Left lobe of liver (tissue), 2 donors: ENCODE results near the gene RNF157. TPM values are rescaled to one million over a fixed set of nuclear protein-coding genes. Genes with fewer than 3 reads are reported as not detected.

Experiments
- ATAC-seq: fragments of 200-7000 bp; cut with Tn5 transposase; one replicate; pipeline ENCODE4 v1.9.1; 2020; ENCODE audit warnings: mild to moderate bottlenecking, moderate library complexity
- DNase-seq: peaks from one replicate; pipeline ENCODE4 v3.0.0-alpha.2; 2020; ENCODE audit warnings: low spot score
- total RNA-seq: library from RNA; stranded (reverse); gene quantifications from one replicate; pipeline ENCODE4 v1.2.1, GENCODE V29; 2021
- donor health status: DM: no; HTN: no; CAD: no; lungs with moderate emphysema.
- donor health status: DM: no; HTN: yes; CAD: no.

The RNF157 gene
- total RNA-seq, 1 donor from 2014 or later, result 12.4 TPM

- ATAC-seq (no peak), DNase-seq (no peak)
Measured at GRCh38 chr17:76163919-76164318, 76.4 kb downstream of the RNF157 start.

GRCh38 chr17:76161619-76162266, 78.5 kb downstream of the RNF157 start:
- DNase-seq (no peak), ATAC-seq (no peak)

- ATAC-seq, result peak; percentile 65
- DNase-seq, result no peak
Measured at GRCh38 chr17:76160896-76161528, 79.3 kb downstream of the RNF157 start.

DNA sequence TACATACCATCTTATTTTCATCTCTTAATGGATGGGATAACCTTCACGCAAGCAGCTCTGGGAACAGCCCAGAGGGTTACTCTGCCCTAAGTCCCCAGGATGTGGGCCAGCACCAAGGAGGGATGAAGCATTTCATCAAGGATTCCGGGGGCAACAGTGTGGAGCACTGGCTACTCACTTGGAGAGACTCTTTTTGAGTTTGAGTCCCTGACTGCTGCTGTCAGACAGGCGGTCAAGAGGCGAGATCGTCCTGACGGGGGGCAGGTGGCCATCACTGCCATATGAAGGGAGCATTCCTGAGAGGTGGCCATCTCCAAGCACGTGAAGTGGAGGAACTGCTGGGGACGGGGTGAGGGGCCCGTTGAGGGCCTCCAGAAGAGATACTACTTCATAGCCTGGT, 81.1 kb downstream of the RNF157 start:
- ATAC-seq (no peak), DNase-seq (no peak)

- no peak for ATAC-seq
- no peak for DNase-seq
Measured at GRCh38 chr17:76157759-76158158, 82.5 kb downstream of the RNF157 start.

GRCh38 chr17:76156662-76156991, 83.7 kb downstream of the RNF157 start:
- ATAC-seq, result no peak
- no peak for DNase-seq

GRCh38 chr17:76155988-76156661, 84.2 kb downstream of the RNF157 start:
- ATAC-seq, result no peak
- no peak for DNase-seq

GRCh38 chr17:76154936-76155845, 85.1 kb downstream of the RNF157 start:
- DNase-seq (no peak), ATAC-seq (no peak)

DNA sequence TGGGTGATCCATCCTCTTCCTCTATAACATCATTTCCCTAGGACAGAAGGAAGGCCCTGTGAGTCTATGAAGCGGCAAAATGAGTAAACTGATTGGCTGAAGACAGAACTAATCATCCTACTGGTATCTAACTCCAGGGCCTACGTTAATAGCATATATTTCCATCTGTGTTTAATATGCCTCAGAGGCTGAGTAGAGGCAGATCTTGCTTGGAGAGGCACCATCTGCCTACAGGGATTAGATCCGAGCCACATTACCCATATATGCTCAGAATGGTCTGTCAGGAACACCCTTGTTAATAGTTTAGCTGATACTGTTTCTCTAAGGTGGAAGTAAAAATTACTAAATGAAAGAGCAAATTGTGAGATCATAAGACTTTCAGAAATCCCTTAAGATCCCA, 86.0 kb downstream of the RNF157 start:
- ATAC-seq, result no peak

GRCh38 chr17:76153640-76154039, 86.7 kb downstream of the RNF157 start:
- ATAC-seq, result no peak
- DNase-seq, result no peak

More for the DNA sequence above, 86.0 kb downstream of the RNF157 start:
- DNase-seq, result no peak

GRCh38 chr17:76153202-76153601, 87.1 kb downstream of the RNF157 start:
- ATAC-seq (no peak), DNase-seq (no peak)

GRCh38 chr17:76152591-76152990, 87.7 kb downstream of the RNF157 start:
- ATAC-seq, result no peak
- DNase-seq, result peak; percentile 11

DNA sequence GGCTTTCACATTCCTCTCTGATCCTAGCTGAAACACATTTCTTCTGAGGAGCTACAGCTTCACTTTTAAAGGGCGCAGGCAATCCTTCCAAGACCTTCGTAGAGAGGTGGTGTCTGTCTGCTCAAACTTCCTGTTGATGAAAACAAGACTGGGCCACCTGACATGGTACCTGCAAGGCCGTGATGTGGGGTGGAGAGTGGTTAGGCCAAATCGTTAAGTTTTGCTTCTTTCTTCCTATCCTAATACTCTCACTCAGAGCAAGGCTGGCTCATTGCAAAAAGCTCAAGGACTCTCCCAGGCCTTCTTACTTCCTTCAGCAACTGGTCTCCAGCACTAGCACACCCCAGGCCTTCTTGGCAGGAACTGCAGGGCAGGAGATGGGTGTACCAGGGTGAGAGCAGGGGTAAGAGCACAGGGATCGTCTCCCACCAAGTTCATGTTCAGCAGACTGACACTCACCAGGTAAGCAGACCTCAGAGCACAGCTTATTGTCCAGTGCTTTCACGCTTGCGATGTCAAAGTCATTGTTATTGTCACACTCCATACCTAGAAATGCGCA, 88.3 kb downstream of the RNF157 start:
- ATAC-seq (no peak), DNase-seq (peak; percentile 30)

DNA sequence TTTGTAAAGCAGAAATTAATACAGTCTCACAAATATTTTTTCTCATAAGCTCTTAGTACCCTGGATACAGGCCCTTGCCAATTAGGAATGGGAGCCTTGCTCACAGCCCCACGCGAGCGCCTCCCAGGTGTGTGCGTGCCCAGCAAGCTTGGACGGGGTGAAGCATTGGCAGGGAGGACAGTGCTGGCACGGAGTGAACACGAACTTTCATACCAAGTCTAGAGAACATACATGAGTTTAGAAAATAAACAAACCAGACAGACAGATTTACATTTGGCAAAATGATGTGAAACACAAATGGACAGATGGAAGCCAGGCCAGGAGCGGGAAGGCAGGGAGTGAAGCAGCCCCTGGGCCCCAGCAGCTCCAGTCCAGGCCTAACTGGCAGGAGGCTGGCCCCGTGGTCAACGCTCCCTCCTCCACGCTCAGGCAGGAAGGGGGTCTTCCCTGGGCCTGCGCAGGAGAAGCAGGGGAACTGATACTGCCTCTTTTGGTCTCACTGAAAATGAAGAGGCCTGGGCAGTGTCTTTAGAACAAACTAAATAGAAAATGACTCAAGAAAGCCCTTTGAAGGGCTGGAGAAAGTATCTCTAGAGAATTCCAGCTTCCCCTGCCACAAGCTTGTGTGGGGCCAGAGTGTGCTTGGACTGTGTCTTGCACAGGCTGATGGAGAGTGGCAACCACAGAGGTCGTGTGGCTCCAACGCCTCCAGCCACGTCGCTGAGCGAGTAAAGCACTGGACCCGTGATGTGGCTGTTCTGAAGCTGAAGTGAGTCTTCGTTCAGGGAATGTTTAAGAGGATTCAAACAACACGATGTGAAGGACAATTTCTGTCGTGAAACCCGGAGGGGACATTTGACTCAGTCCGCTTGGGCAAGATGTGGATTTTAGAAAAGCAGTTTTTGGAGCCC, 89.3 kb downstream of the RNF157 start:
- peak; percentile 95 for ATAC-seq
- peak; percentile 85 for DNase-seq

- ATAC-seq (no peak), DNase-seq (no peak)
Measured at GRCh38 chr17:76149214-76149613, 91.1 kb downstream of the RNF157 start.

GRCh38 chr17:76148015-76148326, 92.3 kb downstream of the RNF157 start:
- DNase-seq (no peak), ATAC-seq (no peak)

- DNase-seq (no peak), ATAC-seq (no peak)
Measured at GRCh38 chr17:76147211-76148014, 92.9 kb downstream of the RNF157 start.

GRCh38 chr17:76146053-76146851, 94.0 kb downstream of the RNF157 start:
- DNase-seq, result no peak
- no peak for ATAC-seq
